H1 (cell line): ENCODE measurements around the gene MRPS14. TPM values are rescaled to one million over a fixed set of nuclear protein-coding genes. Genes with fewer than 3 reads are reported as not detected.

Experiments used
- CTCF ChIA-PET: fragments of 300-600 bp; sonication (Branson Sonifier 250); formaldehyde crosslinking; loops from one replicate; lab custom pipeline; 2021; ENCODE audit not compliant: partially characterized antibody; lab: Charles Lee
- POLR2A ChIA-PET: fragments of 300-600 bp; sonication (Branson Sonifier 250); formaldehyde crosslinking; loops from one replicate; lab custom pipeline; 2021; ENCODE audit warnings: inconsistent platforms; ENCODE audit not compliant: partially characterized antibody; lab: Charles Lee
- DNase-seq, 2 experiments: peaks; one replicate each; pipeline versions ENCODE4 v3.0.0 to v3.0.0-alpha.2; 2010 to 2022; ENCODE audit warnings: low spot score in 2 of 2, low read depth in 1 of 2, mixed read lengths in 1 of 2
- FAIRE-seq: peaks from 2 replicates; lab custom pipeline; 2011; peaks lifted over from hg19 to GRCh38; lab: Jason Lieb, UNC
- H2AFZ ChIP-seq: 2 replicates; pipeline ENCODE4 v1.8.1; 2012; ENCODE audit warnings: low read length, inconsistent platforms
- H2AK5ac ChIP-seq: 2 replicates; pipeline ENCODE4 v1.6.1; 2013; ENCODE audit warnings: low read depth, low read length
- H2BK120ac ChIP-seq: replicated peaks from 2 replicates; pipeline ENCODE3; 2013; ENCODE audit warnings: low read depth, low read length, inconsistent platforms
- H2BK12ac ChIP-seq: 2 replicates; pipeline ENCODE4 v1.6.1; 2013; ENCODE audit warnings: low read depth, low read length
- H2BK15ac ChIP-seq: 2 replicates; pipeline ENCODE4 v1.6.1; 2013; ENCODE audit warnings: low read length
- H2BK20ac ChIP-seq: 2 replicates; pipeline ENCODE4 v1.6.1; 2013; ENCODE audit warnings: low read length
- H2BK5ac ChIP-seq: 2 replicates; pipeline ENCODE4 v1.6.1; 2013; ENCODE audit warnings: low read depth, low read length
- H3K14ac ChIP-seq: 2 replicates; pipeline ENCODE4 v1.6.1; 2013; ENCODE audit warnings: inconsistent platforms; ENCODE audit not compliant: insufficient read length
- H3K18ac ChIP-seq: 2 replicates; pipeline ENCODE4 v1.6.1; 2013; ENCODE audit warnings: low read length; ENCODE audit errors: extremely low read depth
- H3K23ac ChIP-seq: 2 replicates; pipeline ENCODE4 v1.6.1; 2013; ENCODE audit warnings: inconsistent platforms; ENCODE audit not compliant: insufficient read length
- H3K23me2 ChIP-seq: 2 replicates; pipeline ENCODE4 v1.6.1; 2013; ENCODE audit warnings: low read depth, low read length
- H3K27ac ChIP-seq: 2 replicates; pipeline ENCODE4 v1.6.1; 2011; ENCODE audit warnings: low read depth, low read length, inconsistent platforms
- H3K27me3 ChIP-seq, 4 experiments: replicated peaks in 1 of 4; 1 replicate in 1 of 4; 2 replicates in 3 of 4; pipeline versions ENCODE4 v1.6.1 to v1.8.1; 2011 to 2013; ENCODE audit warnings: low read length in 3 of 4, mild to moderate bottlenecking in 3 of 4, inconsistent platforms in 2 of 4, mixed read lengths in 2 of 4, moderate library complexity in 1 of 4; ENCODE audit not compliant: control insufficient read depth in 3 of 4, insufficient read depth in 3 of 4; ENCODE audit errors: extremely low read depth in 1 of 4
- H3K36me3 ChIP-seq, 4 experiments: 2 replicates each; pipeline versions ENCODE4 v1.6.1 to v1.8.1; 2011 to 2013; ENCODE audit warnings: mild to moderate bottlenecking in 4 of 4, low read length in 3 of 4, moderate library complexity in 2 of 4, control low read depth in 1 of 4, inconsistent platforms in 1 of 4; ENCODE audit not compliant: insufficient read depth in 4 of 4, control insufficient read depth in 2 of 4
- H3K4ac ChIP-seq: replicated peaks from 2 replicates; pipeline ENCODE3; 2013; ENCODE audit warnings: low read length, low read depth, mixed read lengths, inconsistent platforms; ENCODE audit not compliant: insufficient read length
- H3K4me1 ChIP-seq, 4 experiments: replicated peaks in 1 of 4; 1 replicate in 1 of 4; 2 replicates in 3 of 4; pipeline versions ENCODE4 v1.6.1 to v1.8.1; 2011 to 2013; ENCODE audit warnings: low read length in 3 of 4, inconsistent platforms in 2 of 4, mixed read lengths in 1 of 4; ENCODE audit not compliant: insufficient read depth in 4 of 4, control insufficient read depth in 3 of 4
- H3K4me2 ChIP-seq, 2 experiments: 2 replicates each; pipeline versions ENCODE4 v1.6.1 to v1.8.1; 2011 to 2013; ENCODE audit warnings: low read depth in 2 of 2, low read length in 2 of 2, control low read depth in 1 of 2, inconsistent platforms in 1 of 2, mild to moderate bottlenecking in 1 of 2; ENCODE audit not compliant: insufficient read depth in 1 of 2
- H3K4me3 ChIP-seq, 4 experiments: fragments of 200-600, 300-600 bp in 1 of 4; sonication (generic), shearing (Covaris generic), sonication (Bioruptor Twin) in 1 of 4; 2 replicates each; pipeline versions ENCODE4 v1.5.1 to v1.8.1; 2011 to 2016; ENCODE audit warnings: low read length in 4 of 4, low read depth in 3 of 4, control low read depth in 2 of 4, inconsistent platforms in 2 of 4, mild to moderate bottlenecking in 2 of 4, mixed read lengths in 1 of 4, moderate library complexity in 1 of 4; ENCODE audit not compliant: insufficient read depth in 2 of 4; ENCODE audit errors: extremely low read depth in 1 of 4
- H3K56ac ChIP-seq: replicated peaks from 2 replicates; pipeline ENCODE3; 2013; ENCODE audit warnings: low read depth, mild to moderate bottlenecking, mixed read lengths, low read length, inconsistent platforms; ENCODE audit not compliant: insufficient read length
- H3K79me1 ChIP-seq: 2 replicates; pipeline ENCODE4 v1.6.1; 2013; ENCODE audit warnings: low read depth, low read length, control low read depth
- H3K79me2 ChIP-seq, 2 experiments: 2 replicates each; pipeline versions ENCODE4 v1.6.1 to v1.8.1; 2012 to 2013; ENCODE audit warnings: low read length in 2 of 2, mild to moderate bottlenecking in 2 of 2, inconsistent platforms in 1 of 2; ENCODE audit not compliant: insufficient read depth in 2 of 2, control insufficient read depth in 1 of 2
- H3K9ac ChIP-seq, 4 experiments: replicated peaks in 1 of 4; 1 replicate in 1 of 4; 2 replicates in 3 of 4; pipeline versions ENCODE4 v1.6.1 to v1.8.1; 2011 to 2013; ENCODE audit warnings: low read depth in 3 of 4, low read length in 3 of 4, control low read depth in 2 of 4, mild to moderate bottlenecking in 2 of 4, moderate library complexity in 2 of 4, inconsistent platforms in 1 of 4; ENCODE audit errors: extremely low read depth in 1 of 4
- H3K9me3 ChIP-seq, 2 experiments: 2 replicates each; pipeline versions ENCODE4 v1.6.1 to v1.8.1; 2012 to 2013; ENCODE audit warnings: mild to moderate bottlenecking in 2 of 2, moderate library complexity in 2 of 2, control low read depth in 1 of 2, inconsistent platforms in 1 of 2, low read depth in 1 of 2, low read length in 1 of 2, mixed read lengths in 1 of 2; ENCODE audit not compliant: insufficient read depth in 2 of 2
- H4K20me1 ChIP-seq, 2 experiments: replicated peaks in 1 of 2; 2 replicates each; pipeline versions ENCODE3 to v1.8.1; 2011 to 2013; ENCODE audit warnings: inconsistent platforms in 2 of 2, low read length in 2 of 2, mild to moderate bottlenecking in 1 of 2; ENCODE audit not compliant: insufficient read depth in 2 of 2, control insufficient read depth in 1 of 2
- H4K5ac ChIP-seq: 2 replicates; pipeline ENCODE4 v1.6.1; 2013; ENCODE audit warnings: low read length, low read depth, mixed read lengths, inconsistent platforms; ENCODE audit not compliant: insufficient read length
- H4K8ac ChIP-seq: 2 replicates; pipeline ENCODE4 v1.8.0; 2013; ENCODE audit warnings: mild to moderate bottlenecking, moderate library complexity, low read length, inconsistent platforms; ENCODE audit not compliant: insufficient read depth; ENCODE audit errors: extremely low read depth
- H4K91ac ChIP-seq: replicated peaks from 2 replicates; pipeline ENCODE3; 2013; ENCODE audit warnings: low read length, mixed read lengths, inconsistent platforms; ENCODE audit not compliant: insufficient read length
- BACH1 ChIP-seq: IDR thresholded peaks from 2 replicates; pipeline ENCODE4 v1.6.1; 2012; ENCODE audit warnings: low read length, improper control_type of control experiment
- EGR1 ChIP-seq: IDR thresholded peaks from 2 replicates; pipeline ENCODE4 v1.6.1; 2011; ENCODE audit warnings: low read depth, low read length, borderline replicate concordance
- EP300 ChIP-seq, 2 experiments: IDR thresholded peaks; 1 replicate in 1 of 2; 2 replicates in 1 of 2; pipeline ENCODE4 v1.6.1; 2011 to 2012; ENCODE audit warnings: low read depth in 2 of 2, low read length in 2 of 2, mild to moderate bottlenecking in 2 of 2, borderline replicate concordance in 1 of 2, inconsistent platforms in 1 of 2, moderate library complexity in 1 of 2
- HDAC2 ChIP-seq, 2 experiments: fragments of 300-600 bp in 1 of 2; sonication (generic) in 1 of 2; IDR thresholded peaks; 2 replicates each; pipeline ENCODE4 v1.6.1; 2011 to 2012; ENCODE audit warnings: low read depth in 2 of 2, low read length in 2 of 2, mild to moderate bottlenecking in 2 of 2, moderate library complexity in 2 of 2, borderline replicate concordance in 1 of 2, inconsistent platforms in 1 of 2
- KDM5A ChIP-seq: fragments of 200-600 bp; IDR thresholded peaks from 2 replicates; pipeline ENCODE4 v1.7.1; 2012; ENCODE audit warnings: mild to moderate bottlenecking, low read length, inconsistent platforms, mixed read lengths
- POU5F1 ChIP-seq: IDR thresholded peaks from 2 replicates; pipeline ENCODE4 v1.6.1; 2011; ENCODE audit warnings: low read depth, mild to moderate bottlenecking, low read length, moderate library complexity
- WGBS, 2 experiments: shearing (Covaris generic) in 1 of 2; methylation state at CpG; one replicate each; pipeline versions ENCODE4 v1.1.6 to v1.1.7; 2013 to 2015; ENCODE audit warnings: low lambda C conversion rate in 2 of 2, mixed read lengths in 2 of 2, inconsistent platforms in 1 of 2, low coverage in 1 of 2, missing lambda C conversion rate in 1 of 2; ENCODE audit not compliant: insufficient replicate concordance in 2 of 2, insufficient coverage in 1 of 2, insufficient read length in 1 of 2; ENCODE audit errors: extremely low coverage in 1 of 2, missing lambda C conversion rate in 1 of 2; 5-methylcytosine and 5-hydroxymethylcytosine counted together
- polyA plus RNA-seq, 7 experiments: library from polyadenylated mRNA; depleted of rRNA in 3 of 7; stranded (reverse) in 5 of 7; unstranded in 2 of 7; fragments of >200 nt in 5 of 7; fragments of 200-250 nt in 2 of 7; gene quantifications; 1 replicate in 5 of 7; 2 replicates in 1 of 7; 4 replicates in 1 of 7; pipeline versions ENCODE4 v1.2.1 to v1.2.3, GENCODE V29; 2011 to 2013; ENCODE audit warnings: missing spikeins in 2 of 7, mixed read lengths in 2 of 7
- total RNA-seq: library from RNA; stranded (reverse); fragmentation: NEBNext Ultra II Directional; extraction: Animal tissue kit (Norgen Biotek cat#: 25700); gene quantifications from 2 replicates; pipeline ENCODE4 v1.2.1, GENCODE V29; 2021

The MRPS14 gene
- total and polyA plus RNA-seq, 2 of the 8 experiments (the other 6 are each of a cell fraction or from before 2014, with no cell fraction given), result 27.5 to 38.7 TPM

- H3K4me3 ChIP-seq, result no peak overlapping the region
- no peak overlapping the region for H2BK12ac ChIP-seq
- H2AFZ ChIP-seq, result no peak overlapping the region
- DNase-seq (no peak), FAIRE-seq (no peak)
- H3K23me2 ChIP-seq, result no peaks in the 10 kb centered on the region; the same call in 1 of the 2 replicates
- H2BK15ac ChIP-seq, result no peak overlapping the region
- H3K79me1 ChIP-seq, result no peaks in the 10 kb centered on the region
- H3K4ac ChIP-seq, result no peak overlapping the region
- H3K27me3 ChIP-seq, result no peaks in the 10 kb centered on the region
- WGBS, 2 experiments, result 98% methylated on average over 3 of the region's 3 CpGs; no CpG with 5 or more reads in 1 of the 2 experiments
- H3K23ac ChIP-seq, result no peak overlapping the region
- H2BK120ac ChIP-seq, result no peak overlapping the region
- H3K4me1 ChIP-seq, result no peaks in the 10 kb centered on the region
- no peaks in the 10 kb centered on the region for H3K79me2 ChIP-seq
- no peak overlapping the region for H2AK5ac ChIP-seq
- no peak overlapping the region for H2BK5ac ChIP-seq
- H4K20me1 ChIP-seq, result no peaks in the 10 kb centered on the region
- TF ChIP-seq EP300 (IDR thresholded peaks at IDR 0.05; ENCODE audit: borderline replicate concordance in 1 of 2, low read depth in 2 of 2, low read length in 2 of 2) (no peak), HDAC2 (IDR thresholded peaks at IDR 0.05; ENCODE audit: borderline replicate concordance in 1 of 2, low read depth in 2 of 2, low read length in 2 of 2) (no peak), KDM5A (no peak), BACH1 (no peak), POU5F1 (no peak), EGR1 (no peak)
- no peaks in the 10 kb centered on the region for H3K9me3 ChIP-seq
- no peak overlapping the region for H4K5ac ChIP-seq
- no peak overlapping the region for H4K8ac ChIP-seq
- ChIA-PET POLR2A (interaction anchor here (1.2 kb wide), 1 partner anchor 31 kb away, joined by 3 read pairs; the partner anchor contains the start of gene MRPS14), CTCF (interaction anchor here (0.6 to 3.0 kb wide), 8 partner anchors 9 to 93 kb away, joined by 3 to 9 read pairs (median 4); no protein-coding TSS in a partner anchor)
- H4K91ac ChIP-seq, result no peak overlapping the region
- no peak overlapping the region for H3K18ac ChIP-seq
- H3K14ac ChIP-seq, result no peak overlapping the region
- no peak overlapping the region for H3K9ac ChIP-seq
- H3K56ac ChIP-seq, result no peak overlapping the region
- H3K36me3 ChIP-seq, result no peaks in the 10 kb centered on the region
- no peak overlapping the region for H2BK20ac ChIP-seq
- no peak overlapping the region for H3K27ac ChIP-seq
- H3K4me2 ChIP-seq, result no peak overlapping the region
Observed at GRCh38 chr1:175054736-175055135, 31.5 kb upstream of the MRPS14 start.
